ENCODE measurements around the gene PAQR5. TPM values are rescaled to one million over a fixed set of nuclear protein-coding genes. Genes with fewer than 3 reads are reported as not detected.

PAQR5 gene
- total RNA-seq, 4 donors from 2014 or later, result 6.4 to 39.8 (median 14.4) TPM

DNA sequence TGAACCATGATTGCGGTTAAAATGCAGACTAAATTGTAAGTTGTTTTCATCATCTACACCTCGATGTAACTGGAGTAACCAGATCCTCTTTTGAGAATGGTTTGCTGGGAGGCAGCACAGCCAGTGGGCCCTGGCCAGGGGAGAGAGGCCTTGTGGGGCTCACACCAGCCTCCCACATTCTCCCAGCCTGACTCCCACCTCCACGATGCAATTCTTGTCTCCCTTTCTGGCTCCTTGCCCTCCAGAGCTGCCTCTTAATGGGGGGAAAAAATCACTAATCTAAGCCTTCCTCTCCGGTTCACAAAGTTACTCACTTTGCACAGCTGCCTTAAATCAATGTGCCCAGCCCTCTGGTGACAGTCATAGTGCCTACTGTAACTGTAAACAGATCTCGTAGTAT is 17.9 kb upstream of the PAQR5 start:
- no peak overlapping the region for H3K27ac ChIP-seq
- no peak for DNase-seq
- intact Hi-C loops (cut with DNase I), result no loop called here
- no peak overlapping the region for H3K4me3 ChIP-seq
- peaks cover 0 to 8% (median 0%) of the 10 kb centered on the region in 4 donors for H3K27me3 ChIP-seq
- 60 to 67% methylated on average over 4 to 5 of the region's 5 CpGs for WGBS, 2 donors
- no peaks in the 10 kb centered on the region for H3K36me3 ChIP-seq
- H3K9me3 ChIP-seq, result no peaks in the 10 kb centered on the region
- H3K4me1 ChIP-seq, result no peaks in the 10 kb centered on the region
- TF ChIP-seq, protein P1, sequence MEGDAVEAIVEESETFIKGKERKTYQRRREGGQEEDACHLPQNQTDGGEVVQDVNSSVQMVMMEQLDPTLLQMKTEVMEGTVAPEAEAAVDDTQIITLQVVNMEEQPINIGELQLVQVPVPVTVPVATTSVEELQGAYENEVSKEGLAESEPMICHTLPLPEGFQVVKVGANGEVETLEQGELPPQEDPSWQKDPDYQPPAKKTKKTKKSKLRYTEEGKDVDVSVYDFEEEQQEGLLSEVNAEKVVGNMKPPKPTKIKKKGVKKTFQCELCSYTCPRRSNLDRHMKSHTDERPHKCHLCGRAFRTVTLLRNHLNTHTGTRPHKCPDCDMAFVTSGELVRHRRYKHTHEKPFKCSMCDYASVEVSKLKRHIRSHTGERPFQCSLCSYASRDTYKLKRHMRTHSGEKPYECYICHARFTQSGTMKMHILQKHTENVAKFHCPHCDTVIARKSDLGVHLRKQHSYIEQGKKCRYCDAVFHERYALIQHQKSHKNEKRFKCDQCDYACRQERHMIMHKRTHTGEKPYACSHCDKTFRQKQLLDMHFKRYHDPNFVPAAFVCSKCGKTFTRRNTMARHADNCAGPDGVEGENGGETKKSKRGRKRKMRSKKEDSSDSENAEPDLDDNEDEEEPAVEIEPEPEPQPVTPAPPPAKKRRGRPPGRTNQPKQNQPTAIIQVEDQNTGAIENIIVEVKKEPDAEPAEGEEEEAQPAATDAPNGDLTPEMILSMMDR (IDR thresholded peaks at IDR 0.05), result no peak
- no peak for TF ChIP-seq POLR2A (IDR thresholded peaks at IDR 0.05)

DNA sequence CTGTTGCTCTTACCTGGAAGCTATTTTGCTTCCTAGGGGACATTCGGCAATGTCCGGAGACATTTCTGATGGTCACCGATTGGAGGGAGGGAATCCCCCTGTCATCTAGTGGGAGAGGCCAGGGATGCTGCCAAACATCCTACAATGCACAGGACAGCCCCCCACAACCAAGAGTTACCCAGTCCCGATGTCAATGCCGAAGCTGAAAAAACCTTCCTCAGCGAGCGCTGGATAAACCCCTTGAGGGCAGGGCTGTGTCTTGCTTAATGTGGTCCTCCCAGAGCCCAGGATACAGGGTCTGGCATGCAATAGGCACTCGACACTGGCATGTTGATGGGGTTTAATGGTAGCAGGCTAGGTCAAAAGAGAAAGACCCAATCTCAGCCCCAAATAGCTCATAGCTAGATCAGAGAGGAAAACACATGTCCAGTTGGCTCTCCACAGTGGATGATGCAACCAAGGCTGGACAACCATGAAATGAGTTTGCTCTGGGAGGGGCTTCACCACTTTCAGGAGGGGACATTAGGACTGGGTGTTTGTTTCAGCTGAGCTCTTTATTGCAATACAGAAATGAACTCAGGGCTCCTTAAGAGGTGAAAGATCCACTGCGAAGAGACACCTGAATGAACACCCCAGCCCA is 16.5 kb upstream of the PAQR5 start:
- 88 to 93% methylated on average over 5 to 7 of the region's 9 CpGs for WGBS, 2 donors
- Histone ChIP-seq H3K4me3 (no peak overlapping the region), H3K27ac (no peak overlapping the region), H3K4me1 (no peaks in the 10 kb centered on the region), H3K36me3 (no peaks in the 10 kb centered on the region), H3K9me3 (no peaks in the 10 kb centered on the region), H3K27me3 (peaks cover 0 to 4% (median 0%) of the 10 kb centered on the region in 4 donors)
- no peak for DNase-seq
- intact Hi-C loops (cut with DNase I), result no loop called here
- TF ChIP-seq POLR2A (IDR thresholded peaks at IDR 0.05), result no peak

DNA sequence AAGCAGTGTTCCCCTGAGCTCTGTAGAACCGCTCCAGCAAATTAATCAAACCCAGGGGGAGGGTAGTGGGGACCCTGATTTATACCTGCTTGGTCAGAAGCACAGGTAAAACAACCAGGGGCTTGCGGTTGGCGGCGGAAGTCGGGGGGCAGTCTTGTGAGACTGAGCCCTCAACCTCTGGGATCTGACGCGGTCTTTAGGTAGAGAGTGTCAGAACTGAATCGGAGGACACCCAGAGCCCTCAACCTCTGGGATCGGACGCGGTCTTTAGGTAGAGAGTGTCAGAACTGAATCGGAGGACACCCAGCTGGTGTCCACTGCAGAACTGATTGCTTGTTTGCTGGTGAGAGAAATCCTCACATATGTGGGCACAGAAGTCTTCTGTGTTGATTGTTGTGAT is 12.9 kb upstream of the PAQR5 start:
- Histone ChIP-seq H3K4me3 (no peak overlapping the region), H3K27me3 (no peaks in the 10 kb centered on the region), H3K27ac (no peak overlapping the region), H3K36me3 (no peaks in the 10 kb centered on the region), H3K9me3 (no peaks in the 10 kb centered on the region), H3K4me1 (peaks cover 0 to 28% (median 18%) of the 10 kb centered on the region in 3 donors)
- intact Hi-C loops (cut with DNase I), result no loop called here
- TF ChIP-seq, protein P1 (IDR thresholded peaks at IDR 0.05), result no peak
- TF ChIP-seq POLR2A (IDR thresholded peaks at IDR 0.05), result no peak
- 93 to 100% methylated on average over 3 to 12 of the region's 12 CpGs for WGBS, 2 donors
- no peak for DNase-seq

DNA sequence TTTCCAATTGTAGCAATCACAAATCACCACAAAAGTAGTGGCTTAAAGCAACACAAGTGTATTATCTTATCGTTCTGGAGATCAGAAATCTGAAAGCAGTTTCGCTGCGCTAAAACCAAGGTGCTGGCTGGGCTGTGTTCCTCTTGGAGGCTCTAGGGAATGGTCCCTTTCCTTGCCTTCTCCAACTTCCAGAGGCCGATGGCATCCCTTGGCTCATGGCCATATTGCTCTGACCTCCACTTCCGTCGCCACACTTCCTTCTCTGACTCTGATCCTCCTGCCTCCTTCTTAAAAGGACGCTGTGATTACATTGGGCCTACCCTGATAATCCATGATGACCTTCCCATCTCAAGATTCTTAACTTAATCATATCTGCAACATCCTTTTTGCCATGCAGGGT is 10.7 kb upstream of the PAQR5 start:
- WGBS, 2 donors, result 85 to 91% methylated on average over 7 of the region's 7 CpGs
- DNase-seq, result no peak

DNA sequence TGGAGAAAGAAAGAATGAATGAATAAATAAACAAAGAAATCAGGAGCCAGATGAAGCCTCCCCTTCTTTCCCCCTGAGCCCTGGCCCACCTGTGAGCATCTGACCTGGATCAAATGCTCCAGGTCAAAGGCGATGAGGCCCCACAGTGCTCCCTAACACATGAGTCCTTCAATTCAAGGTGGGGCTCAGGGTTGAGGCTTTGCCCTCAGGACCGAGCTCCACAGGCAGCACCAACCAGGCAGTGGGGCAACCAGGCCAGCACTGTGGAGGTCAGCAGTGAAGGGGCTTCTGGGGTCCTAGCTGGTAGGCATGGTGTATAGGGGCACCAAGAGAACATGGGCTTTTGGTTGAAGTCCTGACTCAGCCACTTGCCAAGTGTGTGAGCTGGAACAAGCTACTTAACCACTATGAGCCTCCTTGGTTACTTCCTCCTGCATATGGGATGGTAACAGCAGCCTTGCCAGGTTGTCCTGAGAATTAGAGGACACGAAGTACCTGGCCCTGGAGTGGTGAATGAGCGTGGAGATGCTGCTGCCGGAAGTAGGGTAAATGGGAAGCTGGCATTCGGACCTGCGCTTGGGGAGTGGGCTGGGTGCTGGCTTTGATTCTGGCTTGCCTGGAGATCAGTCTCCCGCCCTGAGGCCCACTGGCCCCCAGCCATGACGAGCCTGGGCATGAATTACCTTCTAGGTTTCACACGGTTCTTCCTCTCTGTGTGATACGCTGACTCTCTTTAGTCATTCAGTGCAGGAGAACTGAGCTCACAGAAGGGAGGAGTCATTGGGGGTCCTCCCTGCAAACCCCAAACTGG is 10.0 kb upstream of the PAQR5 start:
- Histone ChIP-seq H3K27ac (peak overlapping the region in 3 of 4 donors; percentile 24 to 68 (median 57)), H3K4me1 (peaks cover 0 to 30% (median 18%) of the 10 kb centered on the region in 3 donors), H3K4me3 (no peak overlapping the region), H3K36me3 (no peaks in the 10 kb centered on the region), H3K9me3 (no peaks in the 10 kb centered on the region), H3K27me3 (no peaks in the 10 kb centered on the region)
- no peak for DNase-seq
- WGBS, 2 donors, result 41 to 58% methylated on average over 7 to 8 of the region's 11 CpGs
- TF ChIP-seq, protein P1 (IDR thresholded peaks at IDR 0.05), result no peak
- TF ChIP-seq POLR2A (IDR thresholded peaks at IDR 0.05), result no peak
- intact Hi-C loops (cut with DNase I), result no loop called here

More for the DNA sequence above, 10.7 kb upstream of the PAQR5 start:
- Histone ChIP-seq H3K9me3 (no peaks in the 10 kb centered on the region), H3K27ac (no peak overlapping the region), H3K36me3 (no peaks in the 10 kb centered on the region), H3K4me3 (no peak overlapping the region), H3K4me1 (peaks cover 0 to 30% (median 18%) of the 10 kb centered on the region in 3 donors), H3K27me3 (no peaks in the 10 kb centered on the region)
- TF ChIP-seq POLR2A (IDR thresholded peaks at IDR 0.05), result no peak
- TF ChIP-seq, protein P1 (IDR thresholded peaks at IDR 0.05), result no peak
- intact Hi-C loops (cut with DNase I), result no loop called here
